ENCODE results near the gene P2RY1.

DNA sequence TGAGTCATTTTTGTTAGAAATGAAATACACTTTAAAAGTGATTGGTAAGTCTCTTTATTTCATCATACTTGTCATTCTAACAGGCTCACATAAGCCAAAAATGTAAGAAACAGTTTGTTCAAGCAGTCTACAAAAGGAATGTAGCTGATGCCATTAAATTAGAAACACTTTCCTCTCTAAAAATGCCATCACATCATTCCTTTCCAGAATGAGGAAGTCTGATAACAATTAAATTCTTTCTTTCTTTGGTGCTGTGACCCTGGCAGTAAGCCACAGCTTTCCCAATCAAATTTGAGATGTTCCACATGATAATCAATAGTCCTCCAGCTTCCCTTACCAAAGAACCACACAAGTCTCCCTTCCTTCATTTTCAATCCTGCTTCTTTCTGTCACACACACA, 9.4 kb upstream of the P2RY1 start:
- TF ChIP-seq ZNF670 (tag by site-specific recombination; IDR thresholded peaks at IDR 0.05; ENCODE audit: low read depth) (no peak), ZNF776 (tag by site-specific recombination; IDR thresholded peaks at IDR 0.05; ENCODE audit: borderline replicate concordance) (no peak)
- TF ChIP-seq, protein P1, sequence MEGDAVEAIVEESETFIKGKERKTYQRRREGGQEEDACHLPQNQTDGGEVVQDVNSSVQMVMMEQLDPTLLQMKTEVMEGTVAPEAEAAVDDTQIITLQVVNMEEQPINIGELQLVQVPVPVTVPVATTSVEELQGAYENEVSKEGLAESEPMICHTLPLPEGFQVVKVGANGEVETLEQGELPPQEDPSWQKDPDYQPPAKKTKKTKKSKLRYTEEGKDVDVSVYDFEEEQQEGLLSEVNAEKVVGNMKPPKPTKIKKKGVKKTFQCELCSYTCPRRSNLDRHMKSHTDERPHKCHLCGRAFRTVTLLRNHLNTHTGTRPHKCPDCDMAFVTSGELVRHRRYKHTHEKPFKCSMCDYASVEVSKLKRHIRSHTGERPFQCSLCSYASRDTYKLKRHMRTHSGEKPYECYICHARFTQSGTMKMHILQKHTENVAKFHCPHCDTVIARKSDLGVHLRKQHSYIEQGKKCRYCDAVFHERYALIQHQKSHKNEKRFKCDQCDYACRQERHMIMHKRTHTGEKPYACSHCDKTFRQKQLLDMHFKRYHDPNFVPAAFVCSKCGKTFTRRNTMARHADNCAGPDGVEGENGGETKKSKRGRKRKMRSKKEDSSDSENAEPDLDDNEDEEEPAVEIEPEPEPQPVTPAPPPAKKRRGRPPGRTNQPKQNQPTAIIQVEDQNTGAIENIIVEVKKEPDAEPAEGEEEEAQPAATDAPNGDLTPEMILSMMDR (tag by site-specific recombination; IDR thresholded peaks at IDR 0.05) = no peak
